Naive thymus-derived CD8-positive, alpha-beta T cell (primary cell): ENCODE results near the gene GSX2. TPM values are rescaled to one million over a fixed set of nuclear protein-coding genes. Genes with fewer than 3 reads are reported as not detected.

ENCODE experiments used
- ATAC-seq, 2 donors: fragments of 150-1000 bp; cut with Tn5 transposase in 1 of 2; sonication (Bioruptor Pico), chemical (Tn5 transposase) in 1 of 2; 1 replicate in 1 of 2; 2 replicates in 1 of 2; pipeline ENCODE4 v1.10.0; 2021; ENCODE audit warnings: mild to moderate bottlenecking in 2 of 2, moderate library complexity in 2 of 2
- POLR2A ChIA-PET: fragments of 350-600 bp; sonication (Branson Sonifier 250); formaldehyde crosslinking; loops from one replicate; lab custom pipeline; 2021; ENCODE audit warnings: antibody characterized with exemption; lab: Charles Lee
- DNase-seq, 10 donors: peaks; one replicate each; pipeline versions ENCODE4 v3.0.0 to v3.0.0-alpha.2; 2020 to 2022
- H3K27ac Mint-ChIP-seq, 10 donors: one replicate each; pipeline ENCODE4 v1.8.0; 2020 to 2022; ENCODE audit warnings: mild to moderate bottlenecking in 10 of 10, mixed read lengths in 10 of 10, moderate library complexity in 4 of 10, inconsistent platforms in 1 of 10
- H3K27me3 Mint-ChIP-seq, 5 donors: one replicate each; pipeline ENCODE4 v1.8.0; 2021 to 2022; ENCODE audit warnings: mixed read lengths in 5 of 5
- H3K36me3 Mint-ChIP-seq, 3 donors: one replicate each; pipeline ENCODE4 v1.8.0; 2020 to 2022; ENCODE audit warnings: mixed read lengths in 3 of 3, mild to moderate bottlenecking in 2 of 3, inconsistent platforms in 1 of 3
- H3K4me1 Mint-ChIP-seq, 4 donors: one replicate each; pipeline ENCODE4 v1.8.0; 2021 to 2022; ENCODE audit warnings: mixed read lengths in 4 of 4
- H3K4me3 Mint-ChIP-seq, 10 donors: one replicate each; pipeline ENCODE4 v1.8.0; 2020 to 2022; ENCODE audit warnings: mild to moderate bottlenecking in 10 of 10, mixed read lengths in 10 of 10, moderate library complexity in 6 of 10, inconsistent platforms in 1 of 10
- H3K9me3 Mint-ChIP-seq, 9 donors: one replicate each; pipeline ENCODE4 v1.8.0; 2020 to 2022; ENCODE audit warnings: mixed read lengths in 9 of 9, mild to moderate bottlenecking in 3 of 9, inconsistent platforms in 1 of 9, moderate library complexity in 1 of 9
- polyA plus RNA-seq, 3 donors: library from polyadenylated mRNA; unstranded; fragments of 300-500 nt; fragmentation: Illumina TruSeq; gene quantifications; one replicate each; pipeline ENCODE4 v1.2.3, GENCODE V29; 2021
- total RNA-seq, 8 experiments: library from RNA in 2 of 8; stranded (reverse) in 2 of 8; gene quantifications; one replicate each; pipeline ENCODE4 v1.2.3 and lab custom pipeline; 2021 to 2026

GSX2 gene
- total and polyA plus RNA-seq, 5 experiments from 2014 or later, result not detected

DNA sequence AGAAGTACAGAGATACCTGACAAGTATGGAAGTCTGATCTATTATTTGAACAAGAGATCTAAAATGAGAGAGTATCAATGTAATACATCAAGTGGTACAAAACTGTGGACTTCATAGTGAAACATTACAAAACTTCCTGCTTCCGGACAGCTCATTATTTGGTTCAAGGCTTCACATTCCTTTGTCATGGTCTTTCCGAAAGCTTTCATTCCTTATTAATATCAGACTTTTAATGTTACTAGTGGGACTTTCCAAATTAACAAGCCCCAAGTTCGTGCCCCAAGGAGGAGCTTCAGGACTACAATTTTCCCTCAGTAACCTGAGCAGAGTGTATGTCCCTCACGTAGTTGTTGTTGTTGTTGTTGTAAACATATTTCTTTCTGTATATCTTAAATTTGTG lies 36.7 kb upstream of the GSX2 start:
- ATAC-seq, result no peak
- Mint-ChIP-seq H3K27me3 (no peaks in the 10 kb centered on the region), H3K36me3 (peaks cover 0 to 7% (median 2%) of the 10 kb centered on the region in 3 donors), H3K27ac (peak overlapping the region; percentile 96 to 99 (median 98)), H3K4me1 (peaks cover 26 to 59% (median 52%) of the 10 kb centered on the region in 4 donors), H3K4me3 (peak overlapping the region; percentile 92 to 98 (median 96)), H3K9me3 (no peaks in the 10 kb centered on the region)
- peak in 1 of 10 donors; percentile 13 for DNase-seq
- POLR2A ChIA-PET, result interaction anchor here (0.5 to 2.9 kb wide), 7 partner anchors 8 to 686 kb away, joined by 3 to 7 read pairs (median 3); partner anchors contain the start of genes FIP1L1 and GSX2

DNA sequence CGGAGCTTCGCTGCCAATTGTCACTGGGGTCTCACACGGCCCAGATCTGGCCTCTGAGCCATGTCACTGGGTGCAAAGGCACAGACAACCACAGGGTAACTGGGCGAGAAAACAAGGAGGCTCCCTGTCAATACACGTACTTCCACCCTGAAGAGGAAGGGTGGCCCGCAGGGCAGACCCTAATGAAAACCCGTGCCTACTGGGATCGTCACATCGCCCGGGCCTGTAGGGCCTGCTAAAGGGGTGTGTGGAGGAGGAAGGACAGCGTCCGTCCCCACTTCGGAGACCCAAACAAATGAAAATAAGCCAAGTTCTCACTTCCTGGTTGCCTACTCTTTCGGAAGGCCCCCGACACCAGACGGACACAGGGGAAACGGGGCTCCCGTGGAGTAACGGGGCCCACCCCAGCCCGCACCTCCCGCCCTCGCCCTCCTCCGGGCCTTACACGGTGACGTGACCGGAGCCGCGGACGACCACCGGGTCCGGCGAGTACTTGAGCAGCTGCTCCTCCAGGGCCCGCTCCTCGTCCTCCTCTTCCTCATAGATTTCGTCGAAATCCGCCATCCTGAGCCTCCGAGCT lies 36.1 kb upstream of the GSX2 start:
- H3K27me3 Mint-ChIP-seq, result no peaks in the 10 kb centered on the region
- no peaks in the 10 kb centered on the region for H3K9me3 Mint-ChIP-seq
- peak overlapping the region; percentile 96 to 99 (median 98) for H3K27ac Mint-ChIP-seq
- POLR2A ChIA-PET, result interaction anchor here (0.5 to 2.9 kb wide), 7 partner anchors 8 to 1352 kb away, joined by 3 to 8 read pairs (median 3); partner anchors contain the start of gene GSX2
- peak in 7 of 10 donors; percentile 17 to 72 (median 37) for DNase-seq
- peak overlapping the region; percentile 92 to 98 (median 96) for H3K4me3 Mint-ChIP-seq
- peaks cover 24 to 55% (median 48%) of the 10 kb centered on the region in 4 donors for H3K4me1 Mint-ChIP-seq
- H3K36me3 Mint-ChIP-seq, result peaks cover 0 to 7% (median 2%) of the 10 kb centered on the region in 3 donors
- ATAC-seq, result peak; percentile 29 to 34

- ATAC-seq (peak; percentile 88 to 92), DNase-seq (peak; percentile 94 to 99 (median 98))
- peak within 1 kb of the TSS; percentile 92 to 98 (median 96) for H3K4me3 Mint-ChIP-seq
- POLR2A ChIA-PET, result interaction anchor here (0.6 to 2.9 kb wide), 5 partner anchors 9 to 1352 kb away, joined by 3 to 8 read pairs (median 5); partner anchors contain the start of gene GSX2
- peaks cover 24 to 49% (median 46%) of the 10 kb centered on the region in 4 donors for H3K4me1 Mint-ChIP-seq
- H3K27me3 Mint-ChIP-seq, result no peaks in the 10 kb centered on the region
- H3K27ac Mint-ChIP-seq, result peak within 1 kb of the TSS; percentile 96 to 99 (median 98)
- H3K9me3 Mint-ChIP-seq, result no peaks in the 10 kb centered on the region
- peaks cover 0 to 7% (median 2%) of the 10 kb centered on the region in 3 donors for H3K36me3 Mint-ChIP-seq
Observed at GRCh38 chr4:54064317-54065111, 35.4 kb upstream of the GSX2 start, which contains the start of gene CHIC2. Gene CHIC2, minus strand, starts transcription at chr4:54064605. Its CDS starts 305 bp downstream, at chr4:54064300.

GRCh38 chr4:54065282-54066087 lies 34.5 kb upstream of the GSX2 start:
- Mint-ChIP-seq H3K9me3 (no peaks in the 10 kb centered on the region), H3K36me3 (peaks cover 0 to 7% (median 2%) of the 10 kb centered on the region in 3 donors), H3K4me3 (peak overlapping the region; percentile 74 to 94 (median 86)), H3K27ac (peak overlapping the region; percentile 69 to 98 (median 87)), H3K4me1 (peaks cover 19 to 40% (median 37%) of the 10 kb centered on the region in 4 donors), H3K27me3 (peaks cover 0 to 3% (median 0%) of the 10 kb centered on the region in 5 donors)
- ATAC-seq (no peak), DNase-seq (no peak)
- POLR2A ChIA-PET, result no interaction called here

- peaks cover 0 to 3% (median 0%) of the 10 kb centered on the region in 5 donors for H3K27me3 Mint-ChIP-seq
- POLR2A ChIA-PET, result interaction anchor here (1.6 kb wide), 1 partner anchor 25 kb away, joined by 6 read pairs; no protein-coding TSS in a partner anchor
Observed at GRCh38 chr4:54066088-54066415, 33.9 kb upstream of the GSX2 start.

GRCh38 chr4:54066718-54067129 lies 33.2 kb upstream of the GSX2 start:
- peak overlapping the region in 1 of 10 donors; percentile 36 for H3K4me3 Mint-ChIP-seq
- peaks cover 0 to 5% (median 2%) of the 10 kb centered on the region in 3 donors for H3K36me3 Mint-ChIP-seq
- POLR2A ChIA-PET, result interaction anchor here (1.6 kb wide), 1 partner anchor 25 kb away, joined by 6 read pairs; no protein-coding TSS in a partner anchor
- peaks cover 0 to 3% (median 0%) of the 10 kb centered on the region in 5 donors for H3K27me3 Mint-ChIP-seq
- no peaks in the 10 kb centered on the region for H3K9me3 Mint-ChIP-seq
- peak overlapping the region in 4 of 10 donors; percentile 12 to 91 (median 64) for H3K27ac Mint-ChIP-seq
- DNase-seq (no peak), ATAC-seq (no peak)
- peaks cover 15 to 30% (median 26%) of the 10 kb centered on the region in 4 donors for H3K4me1 Mint-ChIP-seq

More at GRCh38 chr4:54066088-54066415, 33.9 kb upstream of the GSX2 start:
- Mint-ChIP-seq H3K4me3 (peak overlapping the region in 6 of 10 donors; percentile 2 to 86 (median 82)), H3K27ac (peak overlapping the region in 9 of 10 donors; percentile 69 to 96 (median 84)), H3K36me3 (peaks cover 0 to 7% (median 2%) of the 10 kb centered on the region in 3 donors), H3K4me1 (peaks cover 19 to 36% (median 32%) of the 10 kb centered on the region in 4 donors), H3K9me3 (no peaks in the 10 kb centered on the region)
- no peak for ATAC-seq
- no peak for DNase-seq

GRCh38 chr4:54067166-54067565 lies 32.8 kb upstream of the GSX2 start:
- ATAC-seq (no peak), DNase-seq (no peak)
- peak overlapping the region in 1 of 10 donors; percentile 16 for H3K4me3 Mint-ChIP-seq
- H3K36me3 Mint-ChIP-seq, result peaks cover 0 to 2% (median 2%) of the 10 kb centered on the region in 3 donors
- no peaks in the 10 kb centered on the region for H3K9me3 Mint-ChIP-seq
- POLR2A ChIA-PET, result interaction anchor here (1.6 kb wide), 1 partner anchor 24 kb away, joined by 6 read pairs; no protein-coding TSS in a partner anchor
- peaks cover 14 to 25% (median 22%) of the 10 kb centered on the region in 4 donors for H3K4me1 Mint-ChIP-seq
- H3K27ac Mint-ChIP-seq, result peak overlapping the region in 5 of 10 donors; percentile 5 to 67 (median 48)
- peaks cover 0 to 3% (median 0%) of the 10 kb centered on the region in 5 donors for H3K27me3 Mint-ChIP-seq

- H3K36me3 Mint-ChIP-seq, result no peaks in the 10 kb centered on the region
- peak overlapping the region in 1 of 10 donors; percentile 24 for H3K27ac Mint-ChIP-seq
- ATAC-seq (no peak), DNase-seq (no peak)
- no peak overlapping the region for H3K4me3 Mint-ChIP-seq
- no peaks in the 10 kb centered on the region for H3K9me3 Mint-ChIP-seq
- H3K27me3 Mint-ChIP-seq, result peaks cover 0 to 7% (median 2%) of the 10 kb centered on the region in 5 donors
- H3K4me1 Mint-ChIP-seq, result no peaks in the 10 kb centered on the region
- POLR2A ChIA-PET, result no interaction called here
Observed at GRCh38 chr4:54073271-54073880, 26.6 kb upstream of the GSX2 start.

- Mint-ChIP-seq H3K27ac (no peak overlapping the region), H3K4me1 (no peaks in the 10 kb centered on the region), H3K4me3 (no peak overlapping the region), H3K9me3 (no peaks in the 10 kb centered on the region), H3K36me3 (no peaks in the 10 kb centered on the region), H3K27me3 (peaks cover 0 to 10% (median 4%) of the 10 kb centered on the region in 5 donors)
- POLR2A ChIA-PET, result no interaction called here
- ATAC-seq (no peak), DNase-seq (no peak)
Observed at GRCh38 chr4:54074381-54074780, 25.6 kb upstream of the GSX2 start.

GRCh38 chr4:54076673-54077072 lies 23.3 kb upstream of the GSX2 start:
- H3K36me3 Mint-ChIP-seq, result no peaks in the 10 kb centered on the region
- no peak for ATAC-seq
- no peak overlapping the region for H3K4me3 Mint-ChIP-seq
- no peaks in the 10 kb centered on the region for H3K9me3 Mint-ChIP-seq
- no peaks in the 10 kb centered on the region for H3K4me1 Mint-ChIP-seq
- no peak for DNase-seq
- peaks cover 0 to 11% (median 11%) of the 10 kb centered on the region in 5 donors for H3K27me3 Mint-ChIP-seq
- POLR2A ChIA-PET, result no interaction called here
- no peak overlapping the region for H3K27ac Mint-ChIP-seq

- POLR2A ChIA-PET, result no interaction called here
- Mint-ChIP-seq H3K9me3 (no peaks in the 10 kb centered on the region), H3K27me3 (peaks cover 0 to 11% (median 10%) of the 10 kb centered on the region in 5 donors), H3K36me3 (no peaks in the 10 kb centered on the region), H3K27ac (no peak overlapping the region), H3K4me1 (no peaks in the 10 kb centered on the region), H3K4me3 (no peak overlapping the region)
- no peak for DNase-seq
- ATAC-seq, result no peak
Observed at GRCh38 chr4:54077812-54078211, 22.2 kb upstream of the GSX2 start.
